HL-60/S4 (cell line): ENCODE data around the gene TIAM1.

Experiments used
- in situ Hi-C: fragments of 300-500 bp; cut with MboI; formaldehyde crosslinking; loops from 2 replicates; pipeline ENCODE4 v1.14.3; 2022; ENCODE audit warnings: low sequenced_read_pairs

TIAM1 gene

GRCh38 chr21:31142600-31142999, 201.5 kb downstream of the TIAM1 start:
- in situ Hi-C loops: no loop called here

- in situ Hi-C loops: no loop called here
These were observed 202.6 kb downstream of the TIAM1 start for GRCh38 chr21:31141389-31142000.

- in situ Hi-C loops: no loop called here
These were observed 203.4 kb downstream of the TIAM1 start for GRCh38 chr21:31140676-31141075.

- in situ Hi-C loops: no loop called here
These were observed 204.0 kb downstream of the TIAM1 start for GRCh38 chr21:31140025-31140424.

GRCh38 chr21:31137960-31138359, 206.1 kb downstream of the TIAM1 start:
- in situ Hi-C loops: no loop called here

- in situ Hi-C loops: no loop called here
These were observed 207.2 kb downstream of the TIAM1 start for GRCh38 chr21:31136891-31137290.

GRCh38 chr21:31135531-31136184, 208.4 kb downstream of the TIAM1 start:
- in situ Hi-C loops: no loop called here

GRCh38 chr21:31133243-31133830, 210.7 kb downstream of the TIAM1 start:
- in situ Hi-C loops: no loop called here

- in situ Hi-C loops: no loop called here
These were observed 211.4 kb downstream of the TIAM1 start for GRCh38 chr21:31132574-31133242.

GRCh38 chr21:31130821-31131220, 213.2 kb downstream of the TIAM1 start:
- in situ Hi-C loops: no loop called here

GRCh38 chr21:31128234-31128633, 215.8 kb downstream of the TIAM1 start:
- in situ Hi-C loops: no loop called here

- in situ Hi-C loops: no loop called here
These were observed 220.1 kb downstream of the TIAM1 start for GRCh38 chr21:31124010-31124409.

- in situ Hi-C loops: no loop called here
These were observed 224.9 kb downstream of the TIAM1 start for GRCh38 chr21:31119199-31119598.

GRCh38 chr21:31117128-31117916, 226.7 kb downstream of the TIAM1 start:
- in situ Hi-C loops: no loop called here

- in situ Hi-C loops: no loop called here
These were observed 228.8 kb downstream of the TIAM1 start for GRCh38 chr21:31115249-31115648.

GRCh38 chr21:31111093-31111492, 233.0 kb downstream of the TIAM1 start:
- in situ Hi-C loops: no loop called here

GRCh38 chr21:31110430-31110829, 233.6 kb downstream of the TIAM1 start:
- in situ Hi-C loops: no loop called here

- in situ Hi-C loops: loop anchor here (10.0 kb wide), 1 partner anchor 77 kb away; no protein-coding TSS in a partner anchor
These were observed 236.2 kb downstream of the TIAM1 start for GRCh38 chr21:31107871-31108270.

- in situ Hi-C loops: loop anchor here (10.0 kb wide), 1 partner anchor 78 kb away; no protein-coding TSS in a partner anchor
These were observed 236.8 kb downstream of the TIAM1 start for GRCh38 chr21:31107176-31107785.

- in situ Hi-C loops: loop anchor here (10.0 kb wide), 1 partner anchor 81 kb away; no protein-coding TSS in a partner anchor
These were observed 240.3 kb downstream of the TIAM1 start for GRCh38 chr21:31103571-31104265.
